Mesenchymal stem cell (in vitro differentiated cells and primary cell): ENCODE measurements around the gene COL13A1.
A peak's percentile ranks its signal among the peaks of the same experiment; 100 is the strongest.

Source experiments
- DNase-seq: peaks from one replicate; pipeline ENCODE4 v3.0.0-alpha.2; 2013
- H2AFZ ChIP-seq: one replicate; pipeline ENCODE4 v1.6.1; 2013; ENCODE audit warnings: low read depth, mild to moderate bottlenecking, control low read depth, inconsistent platforms, low read length, moderate library complexity
- H2AK5ac ChIP-seq: 2 replicates; pipeline ENCODE4 v1.6.1; 2013; ENCODE audit warnings: low read length, moderate library complexity, mild to moderate bottlenecking, inconsistent platforms; ENCODE audit not compliant: severe bottlenecking
- H2BK120ac ChIP-seq: one replicate; pipeline ENCODE4 v1.6.1; 2013; ENCODE audit warnings: low read depth, mild to moderate bottlenecking, inconsistent platforms, low read length, moderate library complexity
- H2BK12ac ChIP-seq, 2 experiments: one replicate each; pipeline ENCODE4 v1.6.1; 2013; ENCODE audit warnings: inconsistent platforms in 2 of 2, low read length in 2 of 2, mild to moderate bottlenecking in 2 of 2, moderate library complexity in 2 of 2, control low read depth in 1 of 2
- H2BK15ac ChIP-seq: one replicate; pipeline ENCODE4 v1.6.1; 2013; ENCODE audit warnings: mild to moderate bottlenecking, low read depth, inconsistent platforms; ENCODE audit not compliant: poor library complexity, severe bottlenecking
- H2BK5ac ChIP-seq: 2 replicates; pipeline ENCODE4 v1.6.1; 2013; ENCODE audit warnings: low read depth, mild to moderate bottlenecking, low read length, control low read depth, inconsistent platforms; ENCODE audit not compliant: poor library complexity, severe bottlenecking
- H3K14ac ChIP-seq, 2 experiments: one replicate each; pipeline ENCODE4 v1.6.1; 2013; ENCODE audit warnings: inconsistent platforms in 2 of 2, low read length in 2 of 2, control low read depth in 1 of 2, mild to moderate bottlenecking in 1 of 2, moderate library complexity in 1 of 2
- H3K18ac ChIP-seq, 2 experiments: one replicate each; pipeline ENCODE4 v1.6.1; 2013; ENCODE audit warnings: inconsistent platforms in 2 of 2, low read length in 2 of 2, control low read depth in 1 of 2, low read depth in 1 of 2, mild to moderate bottlenecking in 1 of 2
- H3K23ac ChIP-seq, 2 experiments: one replicate each; pipeline ENCODE4 v1.6.1; 2013; ENCODE audit warnings: inconsistent platforms in 2 of 2, low read length in 2 of 2, mild to moderate bottlenecking in 2 of 2, moderate library complexity in 2 of 2, control low read depth in 1 of 2
- H3K27ac ChIP-seq: 2 replicates; pipeline ENCODE4 v1.5.1; 2013; ENCODE audit warnings: mild to moderate bottlenecking, moderate library complexity, low read length, control low read depth, inconsistent platforms; ENCODE audit not compliant: poor library complexity, severe bottlenecking
- H3K27me3 ChIP-seq, 2 experiments: 2 replicates each; pipeline versions ENCODE4 v1.6.1 to v1.7.0; 2013; ENCODE audit warnings: low read length in 2 of 2, mild to moderate bottlenecking in 2 of 2, moderate library complexity in 2 of 2, control low read depth in 1 of 2, inconsistent platforms in 1 of 2; ENCODE audit not compliant: control insufficient read depth in 1 of 2, insufficient read depth in 1 of 2
- H3K36me3 ChIP-seq, 2 experiments: 2 replicates each; pipeline versions ENCODE4 v1.6.1 to v1.7.0; 2013; ENCODE audit warnings: low read length in 2 of 2, control low read depth in 1 of 2, inconsistent platforms in 1 of 2, low read depth in 1 of 2, mild to moderate bottlenecking in 1 of 2; ENCODE audit not compliant: insufficient read depth in 2 of 2, control insufficient read depth in 1 of 2
- H3K4ac ChIP-seq, 2 experiments: one replicate each; pipeline ENCODE4 v1.6.1; 2013; ENCODE audit warnings: inconsistent platforms in 2 of 2, low read length in 2 of 2, mild to moderate bottlenecking in 2 of 2, moderate library complexity in 2 of 2, control low read depth in 1 of 2, low read depth in 1 of 2
- H3K4me1 ChIP-seq: 2 replicates; pipeline ENCODE4 v1.6.1; 2013; ENCODE audit warnings: low read depth, low read length, control low read depth; ENCODE audit not compliant: control insufficient read depth, insufficient read depth
- H3K4me2 ChIP-seq: 2 replicates; pipeline ENCODE4 v1.6.1; 2013; ENCODE audit warnings: low read length, mild to moderate bottlenecking, inconsistent platforms; ENCODE audit not compliant: poor library complexity, severe bottlenecking
- H3K4me3 ChIP-seq, 2 experiments: 2 replicates each; pipeline versions ENCODE4 v1.5.1 to v1.7.0; 2013; ENCODE audit warnings: low read length in 2 of 2, mild to moderate bottlenecking in 2 of 2, control low read depth in 1 of 2, low read depth in 1 of 2; ENCODE audit not compliant: insufficient read depth in 1 of 2
- H3K79me1 ChIP-seq: replicated peaks from 2 replicates; pipeline ENCODE4 v1.6.1; 2013; ENCODE audit warnings: mild to moderate bottlenecking, control low read depth, low read length, inconsistent platforms; ENCODE audit not compliant: poor library complexity, severe bottlenecking
- H3K9ac ChIP-seq: 2 replicates; pipeline ENCODE4 v1.7.0; 2013; ENCODE audit warnings: mild to moderate bottlenecking, low read length, moderate library complexity
- H3K9me3 ChIP-seq: 2 replicates; pipeline ENCODE4 v1.7.0; 2013; ENCODE audit warnings: mild to moderate bottlenecking, low read length; ENCODE audit not compliant: control insufficient read depth
- H4K8ac ChIP-seq: one replicate; pipeline ENCODE4 v1.6.1; 2013; ENCODE audit warnings: inconsistent platforms, mild to moderate bottlenecking, low read length, moderate library complexity
- H4K91ac ChIP-seq: one replicate; pipeline ENCODE4 v1.6.1; 2013; ENCODE audit warnings: mild to moderate bottlenecking, low read length, inconsistent platforms
- WGBS: methylation state at CpG from one replicate; pipeline ENCODE4 v1.1.7; 2013; ENCODE audit warnings: mixed read lengths; 5-methylcytosine and 5-hydroxymethylcytosine counted together

The COL13A1 gene

GRCh38 chr10:69871074-69871473 lies 69.4 kb downstream of the COL13A1 start:
- H3K27ac ChIP-seq: no peak overlapping the region
- no peak overlapping the region for H2BK15ac ChIP-seq
- H3K14ac ChIP-seq: no peak overlapping the region
- no peak overlapping the region for H4K8ac ChIP-seq
- no peak overlapping the region for H3K23ac ChIP-seq
- H3K4me1 ChIP-seq: peaks cover 21% of the 10 kb centered on the region
- H3K4me3 ChIP-seq: no peak overlapping the region
- no peak overlapping the region for H3K4me2 ChIP-seq
- H2AFZ ChIP-seq: no peak overlapping the region
- no peak overlapping the region for H3K18ac ChIP-seq
- H3K9me3 ChIP-seq: no peaks in the 10 kb centered on the region
- no peak for DNase-seq
- no peak overlapping the region for H2AK5ac ChIP-seq
- no peak overlapping the region for H2BK12ac ChIP-seq
- H3K27me3 ChIP-seq: no peaks in the 10 kb centered on the region
- no peak overlapping the region for H3K4ac ChIP-seq
- no peak overlapping the region for H2BK5ac ChIP-seq
- no peak overlapping the region for H4K91ac ChIP-seq
- no peak overlapping the region for H2BK120ac ChIP-seq
- WGBS: 94% methylated on average over 7 of the region's 9 CpGs
- H3K79me1 ChIP-seq: peaks cover 9% of the 10 kb centered on the region
- H3K9ac ChIP-seq: no peak overlapping the region
- peaks cover 0 to 10% of the 10 kb centered on the region in 2 experiments for H3K36me3 ChIP-seq

- Histone ChIP-seq H3K9ac (no peak overlapping the region), H2BK120ac (no peak overlapping the region), H3K79me1 (peaks cover 15% of the 10 kb centered on the region), H2AK5ac (no peak overlapping the region), H3K4me3 (no peak overlapping the region), H3K4me1 (peaks cover 21% of the 10 kb centered on the region), H3K4me2 (no peak overlapping the region), H3K4ac (no peak overlapping the region), H3K14ac (no peak overlapping the region), H2BK5ac (no peak overlapping the region), H3K18ac (no peak overlapping the region), H4K91ac (no peak overlapping the region), H3K27me3 (no peaks in the 10 kb centered on the region), H3K36me3 (peaks cover 4 to 10% of the 10 kb centered on the region in 2 experiments), H2BK12ac (no peak overlapping the region), H3K27ac (no peak overlapping the region), H2BK15ac (no peak overlapping the region), H4K8ac (no peak overlapping the region), H2AFZ (no peak overlapping the region), H3K9me3 (no peaks in the 10 kb centered on the region), H3K23ac (no peak overlapping the region)
- DNase-seq: no peak
- 97% methylated on average over 2 of the region's 2 CpGs for WGBS
These were observed 70.6 kb downstream of the COL13A1 start for GRCh38 chr10:69872323-69872722.

GRCh38 chr10:69873135-69873639 lies 71.5 kb downstream of the COL13A1 start:
- Histone ChIP-seq H3K4ac (no peak overlapping the region), H2BK15ac (no peak overlapping the region), H4K91ac (no peak overlapping the region), H3K79me1 (peaks cover 13% of the 10 kb centered on the region), H3K9ac (no peak overlapping the region), H3K18ac (no peak overlapping the region), H3K4me2 (no peak overlapping the region), H3K4me1 (peaks cover 26% of the 10 kb centered on the region), H3K23ac (no peak overlapping the region), H2AFZ (no peak overlapping the region), H2BK120ac (no peak overlapping the region), H2BK5ac (no peak overlapping the region), H4K8ac (no peak overlapping the region), H3K27ac (no peak overlapping the region), H2AK5ac (no peak overlapping the region), H2BK12ac (no peak overlapping the region), H3K27me3 (no peaks in the 10 kb centered on the region), H3K14ac (no peak overlapping the region), H3K9me3 (no peaks in the 10 kb centered on the region), H3K4me3 (no peak overlapping the region), H3K36me3 (peaks cover 4 to 10% of the 10 kb centered on the region in 2 experiments)
- no peak for DNase-seq
- 81% methylated on average over 4 of the region's 4 CpGs for WGBS

- DNase-seq: peak; percentile 50
- peaks cover 19% of the 10 kb centered on the region for H3K4me1 ChIP-seq
- H4K8ac ChIP-seq: no peak overlapping the region
- H2BK5ac ChIP-seq: no peak overlapping the region
- no peak overlapping the region for H2BK12ac ChIP-seq
- no peak overlapping the region for H3K27ac ChIP-seq
- no peak overlapping the region for H2BK15ac ChIP-seq
- H3K23ac ChIP-seq: no peak overlapping the region
- H3K4me2 ChIP-seq: no peak overlapping the region
- no peak overlapping the region for H2AK5ac ChIP-seq
- WGBS: 44% methylated on average over 6 of the region's 6 CpGs
- peaks cover 4 to 10% of the 10 kb centered on the region in 2 experiments for H3K36me3 ChIP-seq
- H2BK120ac ChIP-seq: no peak overlapping the region
- no peak overlapping the region for H2AFZ ChIP-seq
- H3K4me3 ChIP-seq: no peak overlapping the region
- H3K18ac ChIP-seq: no peak overlapping the region
- peak overlapping the region; percentile 68 for H3K9ac ChIP-seq
- no peak overlapping the region for H3K14ac ChIP-seq
- H4K91ac ChIP-seq: no peak overlapping the region
- H3K4ac ChIP-seq: no peak overlapping the region
- H3K9me3 ChIP-seq: no peaks in the 10 kb centered on the region
- H3K79me1 ChIP-seq: peaks cover 10% of the 10 kb centered on the region
- no peaks in the 10 kb centered on the region for H3K27me3 ChIP-seq
These were observed 72.7 kb downstream of the COL13A1 start for GRCh38 chr10:69874449-69874848.
